Measurements from ENCODE around the gene EPHA10. TPM values are rescaled to one million over a fixed set of nuclear protein-coding genes. Genes with fewer than 3 reads are reported as not detected.

EPHA10 gene
- total RNA-seq, 3 donors from 2014 or later = 0.73 to 2.6 TPM; not detected in 1

- intact Hi-C loops (cut with DNase I; ENCODE audit: low total_unique reads) = no loop called here
- H3K27ac ChIP-seq = no peak overlapping the region
- no peak for DNase-seq (ENCODE audit: low spot score in 2 of 2)
- no peak for TF ChIP-seq POLR2A (IDR thresholded peaks at IDR 0.05)
- no peak for TF ChIP-seq POLR2AphosphoS5 (IDR thresholded peaks at IDR 0.05)
- TF ChIP-seq, protein P1, sequence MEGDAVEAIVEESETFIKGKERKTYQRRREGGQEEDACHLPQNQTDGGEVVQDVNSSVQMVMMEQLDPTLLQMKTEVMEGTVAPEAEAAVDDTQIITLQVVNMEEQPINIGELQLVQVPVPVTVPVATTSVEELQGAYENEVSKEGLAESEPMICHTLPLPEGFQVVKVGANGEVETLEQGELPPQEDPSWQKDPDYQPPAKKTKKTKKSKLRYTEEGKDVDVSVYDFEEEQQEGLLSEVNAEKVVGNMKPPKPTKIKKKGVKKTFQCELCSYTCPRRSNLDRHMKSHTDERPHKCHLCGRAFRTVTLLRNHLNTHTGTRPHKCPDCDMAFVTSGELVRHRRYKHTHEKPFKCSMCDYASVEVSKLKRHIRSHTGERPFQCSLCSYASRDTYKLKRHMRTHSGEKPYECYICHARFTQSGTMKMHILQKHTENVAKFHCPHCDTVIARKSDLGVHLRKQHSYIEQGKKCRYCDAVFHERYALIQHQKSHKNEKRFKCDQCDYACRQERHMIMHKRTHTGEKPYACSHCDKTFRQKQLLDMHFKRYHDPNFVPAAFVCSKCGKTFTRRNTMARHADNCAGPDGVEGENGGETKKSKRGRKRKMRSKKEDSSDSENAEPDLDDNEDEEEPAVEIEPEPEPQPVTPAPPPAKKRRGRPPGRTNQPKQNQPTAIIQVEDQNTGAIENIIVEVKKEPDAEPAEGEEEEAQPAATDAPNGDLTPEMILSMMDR (IDR thresholded peaks at IDR 0.05) = no peak
- H3K4me1 ChIP-seq = no peaks in the 10 kb centered on the region
- no peaks in the 10 kb centered on the region for H3K36me3 ChIP-seq
- H3K27me3 ChIP-seq = no peaks in the 10 kb centered on the region
- H3K4me3 ChIP-seq = no peak overlapping the region
- H3K9me3 ChIP-seq = no peaks in the 10 kb centered on the region
Observed at GRCh38 chr1:37722181-37723071, 42.5 kb downstream of the EPHA10 start.

GRCh38 chr1:37721565-37721964 lies 43.4 kb downstream of the EPHA10 start:
- Histone ChIP-seq H3K36me3 (no peaks in the 10 kb centered on the region), H3K4me1 (no peaks in the 10 kb centered on the region), H3K9me3 (no peaks in the 10 kb centered on the region), H3K27me3 (no peaks in the 10 kb centered on the region), H3K27ac (no peak overlapping the region), H3K4me3 (no peak overlapping the region)
- DNase-seq (ENCODE audit: low spot score in 2 of 2) = no peak
- intact Hi-C loops (cut with DNase I; ENCODE audit: low total_unique reads) = no loop called here
- TF ChIP-seq POLR2A (IDR thresholded peaks at IDR 0.05) (no peak), POLR2AphosphoS5 (IDR thresholded peaks at IDR 0.05) (no peak)
- TF ChIP-seq, protein P1 (IDR thresholded peaks at IDR 0.05) = no peak

DNA sequence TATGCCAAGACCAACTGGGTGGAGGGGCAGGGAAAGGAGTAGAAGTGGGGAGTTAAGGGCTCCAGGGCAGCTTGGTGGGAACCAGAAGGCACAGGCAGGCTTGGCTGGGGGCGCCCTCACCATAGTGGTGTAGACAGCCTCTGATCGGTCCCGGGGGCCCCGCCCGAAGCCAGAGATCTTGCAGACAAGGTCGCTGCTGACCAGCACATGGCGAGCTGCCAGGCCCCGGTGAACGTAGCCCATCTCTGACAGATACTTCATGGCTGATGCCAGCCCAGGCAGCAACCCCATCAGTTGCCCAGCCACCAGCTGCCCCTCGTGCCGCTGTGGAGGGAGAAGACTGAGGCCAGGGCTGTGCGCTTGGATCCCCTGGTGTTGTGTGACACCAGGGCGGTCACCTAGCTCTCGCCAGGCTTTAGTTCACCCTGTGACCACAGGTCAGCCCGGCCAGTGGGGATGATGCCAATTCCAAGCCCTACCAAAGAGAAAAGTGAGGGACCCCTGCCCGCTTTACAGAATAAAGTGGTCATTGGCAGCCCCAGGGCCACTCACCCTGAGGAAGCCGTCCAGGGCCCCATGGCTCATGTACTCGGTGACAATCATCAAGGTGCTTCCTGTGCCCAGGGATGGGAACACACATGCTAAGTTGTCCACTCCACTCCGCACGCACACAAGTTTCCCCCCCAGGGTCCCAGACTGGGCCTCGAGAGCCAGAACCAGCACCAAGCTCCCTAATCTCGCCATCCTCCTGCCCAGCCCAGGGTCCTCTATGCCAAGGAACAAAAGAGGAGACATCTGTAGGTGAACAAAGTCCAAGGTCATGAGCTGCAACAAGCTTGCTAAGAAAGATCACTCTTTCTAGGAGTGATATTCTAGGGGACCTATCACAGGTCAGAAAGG lies 44.4 kb downstream of the EPHA10 start:
- H3K27me3 ChIP-seq = no peaks in the 10 kb centered on the region
- intact Hi-C loops (cut with DNase I; ENCODE audit: low total_unique reads) = no loop called here
- H3K4me1 ChIP-seq = no peaks in the 10 kb centered on the region
- H3K27ac ChIP-seq = no peak overlapping the region
- no peak for TF ChIP-seq POLR2A (IDR thresholded peaks at IDR 0.05)
- TF ChIP-seq POLR2AphosphoS5 (IDR thresholded peaks at IDR 0.05) = no peak
- TF ChIP-seq, protein P1 (IDR thresholded peaks at IDR 0.05) = no peak
- no peaks in the 10 kb centered on the region for H3K36me3 ChIP-seq
- no peaks in the 10 kb centered on the region for H3K9me3 ChIP-seq
- no peak for DNase-seq (ENCODE audit: low spot score in 2 of 2)
- no peak overlapping the region for H3K4me3 ChIP-seq

DNA sequence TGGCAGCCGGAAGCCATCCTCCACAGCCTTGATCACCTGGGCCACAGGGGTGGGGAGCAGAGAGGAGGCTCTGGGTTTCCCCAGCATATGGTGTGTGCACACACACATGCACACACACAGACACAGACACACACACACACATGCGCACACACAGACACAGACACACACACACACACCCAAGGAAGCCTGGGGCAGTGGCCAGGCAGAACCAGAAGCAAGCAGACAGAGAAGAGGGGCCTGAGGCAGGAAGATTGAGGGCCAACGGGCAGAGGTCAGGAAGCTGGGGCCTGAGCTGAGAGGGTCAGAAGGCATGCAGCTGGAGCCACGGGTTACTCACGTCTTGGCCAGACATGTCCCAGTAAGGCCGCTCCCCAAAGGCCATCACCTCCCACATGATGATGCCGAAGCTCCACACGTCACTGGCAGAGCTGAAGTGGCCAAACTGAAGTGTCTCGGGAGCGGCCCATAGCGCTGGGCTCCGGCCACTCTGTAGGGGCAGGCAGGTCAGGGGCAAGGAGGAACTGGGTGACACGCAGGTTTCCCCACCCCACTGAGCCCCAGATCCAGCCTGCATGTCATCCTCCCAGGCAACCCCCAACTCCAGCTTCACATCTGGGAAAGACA lies 45.2 kb downstream of the EPHA10 start:
- DNase-seq (ENCODE audit: low spot score in 2 of 2) = no peak

More for the DNA sequence above, 45.2 kb downstream of the EPHA10 start:
- Histone ChIP-seq H3K9me3 (no peaks in the 10 kb centered on the region), H3K4me3 (no peak overlapping the region), H3K27ac (no peak overlapping the region), H3K27me3 (no peaks in the 10 kb centered on the region), H3K36me3 (no peaks in the 10 kb centered on the region), H3K4me1 (no peaks in the 10 kb centered on the region)
- TF ChIP-seq, protein P1 (IDR thresholded peaks at IDR 0.05) = no peak
- TF ChIP-seq POLR2A (IDR thresholded peaks at IDR 0.05) (no peak), POLR2AphosphoS5 (IDR thresholded peaks at IDR 0.05) (no peak)
- intact Hi-C loops (cut with DNase I; ENCODE audit: low total_unique reads) = no loop called here
